ENCODE data around the gene RNF41. TPM values are rescaled to one million over a fixed set of nuclear protein-coding genes. Genes with fewer than 3 reads are reported as not detected.

The RNF41 gene
- total and polyA plus RNA-seq, 2 donors (not counting 1 experiment from before 2014, with no cell fraction given): 113 to 129 TPM

DNA sequence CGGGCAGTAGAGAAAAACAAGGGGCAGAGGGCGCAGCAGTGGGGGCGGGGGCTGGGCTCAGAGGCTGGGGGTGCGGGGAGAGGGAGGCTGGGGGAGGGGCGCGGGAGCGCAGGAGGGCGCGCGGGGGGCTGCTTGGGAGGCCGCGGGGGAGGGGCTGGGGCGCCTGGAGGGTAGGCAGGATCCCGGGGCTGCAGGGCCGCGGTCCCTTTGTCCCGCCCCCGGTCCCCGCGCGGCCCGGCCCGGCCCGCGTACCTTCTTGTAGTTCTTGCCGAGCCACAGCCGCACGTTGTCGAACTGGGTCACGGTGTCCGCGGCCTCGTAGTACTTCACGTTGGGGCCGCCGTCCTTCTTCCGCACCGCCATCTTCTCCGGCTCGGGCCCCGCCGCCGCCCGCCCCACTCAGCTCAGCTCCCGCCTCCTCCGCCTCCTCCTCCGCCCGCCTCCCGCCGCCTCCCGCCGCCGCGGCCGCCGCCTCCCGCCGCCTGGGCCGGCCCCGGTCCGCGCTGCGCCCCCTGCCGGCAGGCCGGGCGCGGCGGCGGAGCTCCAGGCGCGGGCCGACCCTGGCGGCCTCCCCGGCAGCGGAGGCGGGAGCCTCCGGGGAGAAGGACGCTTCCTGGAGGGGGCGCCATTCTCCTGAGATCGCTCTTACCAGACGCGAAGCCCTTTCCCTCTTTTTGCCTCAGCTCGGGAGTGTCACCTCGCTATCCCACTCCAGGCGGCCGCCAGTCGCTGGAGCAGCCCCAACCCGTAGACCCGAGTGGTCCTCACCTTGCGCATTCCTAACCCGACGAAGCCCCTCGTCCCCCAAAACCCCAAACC is 32.4 kb downstream of the RNF41 start, which contains the start of gene SMARCC2:
Gene SMARCC2 (minus strand): TSS at position 385 of the 819 bp plus-strand sequence. CDS start 22 bp downstream, at position 363.
- ATAC-seq (ENCODE audit: low read depth) (peak; percentile 87), DNase-seq (peak; percentile 91)
- ChIA-PET POLR2A (interaction anchor here (0.6 to 3.2 kb wide), 26 partner anchors 13 to 1212 kb away, joined by 3 to 35 read pairs (median 5); partner anchors contain the start of genes COQ10A, CS, ESYT1 and GLS2), CTCF (interaction anchor here (0.5 to 6.7 kb wide), 50 partner anchors 8 to 451 kb away, joined by 3 to 247 read pairs (median 5); partner anchors contain the start of genes ANKRD52, COQ10A, ESYT1 and MYL6B)
- peaks cover 19 to 34% of the 10 kb centered on the region in 2 donors for H3K4me1 ChIP-seq (ENCODE audit: control insufficient read depth in 2 of 2, insufficient read depth in 2 of 2, low read length in 2 of 2)
- H3K9me3 ChIP-seq (ENCODE audit: control extremely low read depth in 1 of 3, control insufficient read depth in 2 of 3, insufficient read depth in 1 of 3, low read length in 2 of 3): no peaks in the 10 kb centered on the region
- Mint-ChIP-seq H3K4me1 (peaks cover 48% of the 10 kb centered on the region), H3K4me3 (peak within 1 kb of the TSS; percentile 98), H3K9me3 (ENCODE audit: insufficient read depth) (no peaks in the 10 kb centered on the region), H3K27ac (peak within 1 kb of the TSS; percentile 97), H3K27me3 (no peaks in the 10 kb centered on the region)
- intact Hi-C loops (cut with micrococcal nuclease): loop anchor here (1.0 to 10.0 kb wide), 5 partner anchors 31 to 279 kb away; partner anchors contain the start of genes MYL6, RPS26 and SPRYD4
- TF ChIP-seq, protein P1, sequence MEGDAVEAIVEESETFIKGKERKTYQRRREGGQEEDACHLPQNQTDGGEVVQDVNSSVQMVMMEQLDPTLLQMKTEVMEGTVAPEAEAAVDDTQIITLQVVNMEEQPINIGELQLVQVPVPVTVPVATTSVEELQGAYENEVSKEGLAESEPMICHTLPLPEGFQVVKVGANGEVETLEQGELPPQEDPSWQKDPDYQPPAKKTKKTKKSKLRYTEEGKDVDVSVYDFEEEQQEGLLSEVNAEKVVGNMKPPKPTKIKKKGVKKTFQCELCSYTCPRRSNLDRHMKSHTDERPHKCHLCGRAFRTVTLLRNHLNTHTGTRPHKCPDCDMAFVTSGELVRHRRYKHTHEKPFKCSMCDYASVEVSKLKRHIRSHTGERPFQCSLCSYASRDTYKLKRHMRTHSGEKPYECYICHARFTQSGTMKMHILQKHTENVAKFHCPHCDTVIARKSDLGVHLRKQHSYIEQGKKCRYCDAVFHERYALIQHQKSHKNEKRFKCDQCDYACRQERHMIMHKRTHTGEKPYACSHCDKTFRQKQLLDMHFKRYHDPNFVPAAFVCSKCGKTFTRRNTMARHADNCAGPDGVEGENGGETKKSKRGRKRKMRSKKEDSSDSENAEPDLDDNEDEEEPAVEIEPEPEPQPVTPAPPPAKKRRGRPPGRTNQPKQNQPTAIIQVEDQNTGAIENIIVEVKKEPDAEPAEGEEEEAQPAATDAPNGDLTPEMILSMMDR (IDR thresholded peaks at IDR 0.05): peak; percentile 72
- no peak for TF ChIP-seq EZH2 (IDR thresholded peaks at IDR 0.05; ENCODE audit: borderline replicate concordance, insufficient read depth, low read depth, low read length, poor library complexity, severe bottlenecking)
- peak within 1 kb of the TSS; percentile 75 to 86 for H3K27ac ChIP-seq (ENCODE audit: low read length in 2 of 2)
- H3K4me2 ChIP-seq (replicated peaks; ENCODE audit: low read depth, low read length, poor library complexity, severe bottlenecking): peak within 1 kb of the TSS; percentile 99
- H3K27me3 ChIP-seq (replicated peaks in 1 of 4; ENCODE audit: control extremely low read depth in 1 of 4, control insufficient read depth in 3 of 4, insufficient read depth in 4 of 4, low read length in 3 of 4): no peaks in the 10 kb centered on the region
- peak within 1 kb of the TSS; percentile 97 for H2AFZ ChIP-seq (ENCODE audit: insufficient read depth, low read depth, low read length, poor library complexity, severe bottlenecking)
- no peaks in the 10 kb centered on the region for H4K20me1 ChIP-seq (ENCODE audit: control insufficient read depth, insufficient read depth, low read length, poor library complexity, severe bottlenecking)
- H3K79me2 ChIP-seq (ENCODE audit: control insufficient read depth, insufficient read depth, low read length): peaks cover 29% of the 10 kb centered on the region
- under 1% methylated on average over 87 of the region's 93 CpGs for WGBS (ENCODE audit: insufficient coverage)
- H3K9ac ChIP-seq (ENCODE audit: low read length): peak within 1 kb of the TSS; percentile 92
- H3K36me3 ChIP-seq (replicated peaks in 1 of 2; ENCODE audit: control extremely low read depth in 1 of 2, control insufficient read depth in 1 of 2, extremely low read depth in 1 of 2, insufficient read depth in 2 of 2, low read length in 1 of 2): peaks cover 0 to 21% of the 10 kb centered on the region in 2 experiments
- H3K4me3 ChIP-seq (ENCODE audit: control extremely low read depth in 1 of 5, extremely low read depth in 1 of 5, insufficient read depth in 1 of 5, low read depth in 2 of 5, low read length in 4 of 5): peak within 1 kb of the TSS; percentile 61 to 89 (median 85)
